Measurements from ENCODE around the gene CSF2. TPM values are rescaled to one million over a fixed set of nuclear protein-coding genes. Genes with fewer than 3 reads are reported as not detected.

Gene CSF2
- total RNA-seq, 1 donor from 2014 or later: not detected

- no peaks in the 10 kb centered on the region for H3K4me1 Mint-ChIP-seq (ENCODE audit: low read depth, unreplicated experiment)
- peaks cover 5% of the 10 kb centered on the region for H3K27me3 Mint-ChIP-seq (ENCODE audit: unreplicated experiment)
- H3K4me3 Mint-ChIP-seq (ENCODE audit: unreplicated experiment): no peak overlapping the region
- H3K27ac Mint-ChIP-seq (ENCODE audit: unreplicated experiment): no peak overlapping the region
- no peak for TF ChIP-seq CTCF (IDR thresholded peaks at IDR 0.05; ENCODE audit: partially characterized antibody, unreplicated experiment)
- peaks cover 5% of the 10 kb centered on the region for H3K36me3 Mint-ChIP-seq (ENCODE audit: unreplicated experiment)
- DNase-seq: no peak
- H3K9me3 Mint-ChIP-seq (ENCODE audit: unreplicated experiment): peaks cover 2% of the 10 kb centered on the region
Measured at GRCh38 chr5:132026516-132027008, 47.0 kb upstream of the CSF2 start.

- Mint-ChIP-seq H3K36me3 (ENCODE audit: unreplicated experiment) (peaks cover 5% of the 10 kb centered on the region), H3K27ac (ENCODE audit: unreplicated experiment) (no peak overlapping the region), H3K4me1 (ENCODE audit: low read depth, unreplicated experiment) (no peaks in the 10 kb centered on the region), H3K4me3 (ENCODE audit: unreplicated experiment) (no peak overlapping the region), H3K27me3 (ENCODE audit: unreplicated experiment) (peaks cover 5% of the 10 kb centered on the region), H3K9me3 (ENCODE audit: unreplicated experiment) (peaks cover 2% of the 10 kb centered on the region)
- no peak for DNase-seq
- TF ChIP-seq CTCF (IDR thresholded peaks at IDR 0.05; ENCODE audit: partially characterized antibody, unreplicated experiment): no peak
Measured at GRCh38 chr5:132027027-132027426, 46.6 kb upstream of the CSF2 start.

GRCh38 chr5:132029609-132030330 lies 43.8 kb upstream of the CSF2 start:
- Mint-ChIP-seq H3K4me3 (ENCODE audit: unreplicated experiment) (no peak overlapping the region), H3K27me3 (ENCODE audit: unreplicated experiment) (peaks cover 5% of the 10 kb centered on the region), H3K4me1 (ENCODE audit: low read depth, unreplicated experiment) (no peaks in the 10 kb centered on the region), H3K9me3 (ENCODE audit: unreplicated experiment) (no peaks in the 10 kb centered on the region), H3K27ac (ENCODE audit: unreplicated experiment) (no peak overlapping the region), H3K36me3 (ENCODE audit: unreplicated experiment) (peaks cover 10% of the 10 kb centered on the region)
- TF ChIP-seq CTCF (IDR thresholded peaks at IDR 0.05; ENCODE audit: partially characterized antibody, unreplicated experiment): no peak
- DNase-seq: no peak

- Mint-ChIP-seq H3K9me3 (ENCODE audit: unreplicated experiment) (no peaks in the 10 kb centered on the region), H3K36me3 (ENCODE audit: unreplicated experiment) (peaks cover 10% of the 10 kb centered on the region), H3K4me3 (ENCODE audit: unreplicated experiment) (no peak overlapping the region), H3K27me3 (ENCODE audit: unreplicated experiment) (peaks cover 5% of the 10 kb centered on the region), H3K4me1 (ENCODE audit: low read depth, unreplicated experiment) (no peaks in the 10 kb centered on the region), H3K27ac (ENCODE audit: unreplicated experiment) (no peak overlapping the region)
- DNase-seq: no peak
- TF ChIP-seq CTCF (IDR thresholded peaks at IDR 0.05; ENCODE audit: partially characterized antibody, unreplicated experiment): no peak
Measured at GRCh38 chr5:132030610-132031009, 43.0 kb upstream of the CSF2 start.

GRCh38 chr5:132032196-132032595 lies 41.4 kb upstream of the CSF2 start:
- peaks cover 10% of the 10 kb centered on the region for H3K36me3 Mint-ChIP-seq (ENCODE audit: unreplicated experiment)
- H3K4me3 Mint-ChIP-seq (ENCODE audit: unreplicated experiment): no peak overlapping the region
- DNase-seq: no peak
- no peaks in the 10 kb centered on the region for H3K9me3 Mint-ChIP-seq (ENCODE audit: unreplicated experiment)
- H3K4me1 Mint-ChIP-seq (ENCODE audit: low read depth, unreplicated experiment): no peaks in the 10 kb centered on the region
- no peak overlapping the region for H3K27ac Mint-ChIP-seq (ENCODE audit: unreplicated experiment)
- peaks cover 5% of the 10 kb centered on the region for H3K27me3 Mint-ChIP-seq (ENCODE audit: unreplicated experiment)
- TF ChIP-seq CTCF (IDR thresholded peaks at IDR 0.05; ENCODE audit: partially characterized antibody, unreplicated experiment): no peak

All from glutamatergic neuron (in vitro differentiated cells).